KMS-11 (cell line): ENCODE measurements around the gene DDX43.

Source experiments
- H2AFZ ChIP-seq: fragments of 200-600 bp; sonication (generic); 2 replicates; pipeline ENCODE4 v1.6.1; 2016; ENCODE audit warnings: antibody characterized with exemption, mixed run types, low read depth
- H3K27ac ChIP-seq: fragments of 200-600 bp; sonication (generic); 2 replicates; pipeline ENCODE4 v1.6.1; 2016; ENCODE audit warnings: mild to moderate bottlenecking, mixed run types
- H3K27me3 ChIP-seq: fragments of 200-600 bp; sonication (generic); 2 replicates; pipeline ENCODE4 v1.6.1; 2017; ENCODE audit warnings: mild to moderate bottlenecking, low read depth, mixed run types, moderate library complexity; ENCODE audit not compliant: insufficient read depth
- H3K36me3 ChIP-seq: fragments of 200-600 bp; sonication (generic); 2 replicates; pipeline ENCODE4 v1.6.1; 2017; ENCODE audit warnings: mild to moderate bottlenecking, mixed run types; ENCODE audit not compliant: insufficient read depth
- H3K4me1 ChIP-seq: fragments of 200-600 bp; sonication (generic); 2 replicates; pipeline ENCODE4 v1.6.1; 2016; ENCODE audit warnings: mild to moderate bottlenecking, low read depth, mixed run types; ENCODE audit not compliant: poor library complexity, severe bottlenecking
- H3K4me2 ChIP-seq: fragments of 200-600 bp; sonication (generic); 2 replicates; pipeline ENCODE4 v1.7.0; 2016; ENCODE audit warnings: mild to moderate bottlenecking, mixed run types
- H3K4me3 ChIP-seq: fragments of 200-600 bp; sonication (generic); IDR thresholded peaks from 2 replicates; pipeline ENCODE4 v1.6.1; 2017; ENCODE audit warnings: low read depth, low read length, mixed read lengths; ENCODE audit not compliant: insufficient read depth
- H3K79me2 ChIP-seq: fragments of 200-600 bp; sonication (generic); 2 replicates; pipeline ENCODE4 v1.6.1; 2016; ENCODE audit warnings: low read depth, mixed run types; ENCODE audit not compliant: insufficient read depth
- H3K9ac ChIP-seq: fragments of 200-600 bp; sonication (generic); 2 replicates; pipeline ENCODE4 v1.6.1; 2016; ENCODE audit warnings: mild to moderate bottlenecking, mixed run types
- H4K20me1 ChIP-seq: fragments of 200-600 bp; sonication (generic); 2 replicates; pipeline ENCODE4 v1.6.1; 2016; ENCODE audit warnings: mild to moderate bottlenecking, mixed run types; ENCODE audit not compliant: insufficient read depth
- TF ChIP-seq, protein P1 (sequence below): fragments of 200-600 bp; sonication (generic); conservative IDR thresholded peaks from 2 replicates; pipeline ENCODE4 v1.6.1; 2017; ENCODE audit warnings: low read depth, mild to moderate bottlenecking, antibody characterized with exemption, low read length, moderate library complexity, mixed read lengths

DDX43 gene

DNA sequence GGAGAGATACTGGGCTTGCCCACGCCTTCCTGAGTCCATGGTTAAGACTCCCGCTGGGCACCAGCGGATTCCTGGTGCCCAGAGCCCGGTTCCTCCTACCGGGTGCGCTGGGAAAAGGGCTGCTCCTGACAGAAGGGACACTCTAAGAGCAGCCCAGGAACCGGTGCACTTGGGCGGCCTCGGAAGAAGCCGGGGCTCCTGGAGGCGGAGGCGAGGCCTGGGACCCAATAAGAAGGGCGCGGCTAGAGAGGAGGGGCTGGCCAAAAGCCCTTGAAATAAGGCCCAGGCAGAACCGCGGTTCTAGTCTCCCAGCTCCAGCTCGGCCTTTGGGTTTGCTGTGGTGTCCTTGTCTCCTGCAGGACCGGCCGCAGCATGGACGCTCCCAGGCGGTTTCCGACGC, 32.3 kb upstream of the DDX43 start, which contains the start of gene KHDC3L:
Gene KHDC3L (plus strand): TSS at position 301 of the 400 bp plus-strand sequence. CDS start 72 bp downstream, at position 373.
- H4K20me1 ChIP-seq: no peaks in the 10 kb centered on the region
- no peak within 1 kb of the TSS for H2AFZ ChIP-seq
- no peaks in the 10 kb centered on the region for H3K36me3 ChIP-seq
- H3K79me2 ChIP-seq: no peaks in the 10 kb centered on the region
- no peaks in the 10 kb centered on the region for H3K4me1 ChIP-seq
- TF ChIP-seq, protein P1, sequence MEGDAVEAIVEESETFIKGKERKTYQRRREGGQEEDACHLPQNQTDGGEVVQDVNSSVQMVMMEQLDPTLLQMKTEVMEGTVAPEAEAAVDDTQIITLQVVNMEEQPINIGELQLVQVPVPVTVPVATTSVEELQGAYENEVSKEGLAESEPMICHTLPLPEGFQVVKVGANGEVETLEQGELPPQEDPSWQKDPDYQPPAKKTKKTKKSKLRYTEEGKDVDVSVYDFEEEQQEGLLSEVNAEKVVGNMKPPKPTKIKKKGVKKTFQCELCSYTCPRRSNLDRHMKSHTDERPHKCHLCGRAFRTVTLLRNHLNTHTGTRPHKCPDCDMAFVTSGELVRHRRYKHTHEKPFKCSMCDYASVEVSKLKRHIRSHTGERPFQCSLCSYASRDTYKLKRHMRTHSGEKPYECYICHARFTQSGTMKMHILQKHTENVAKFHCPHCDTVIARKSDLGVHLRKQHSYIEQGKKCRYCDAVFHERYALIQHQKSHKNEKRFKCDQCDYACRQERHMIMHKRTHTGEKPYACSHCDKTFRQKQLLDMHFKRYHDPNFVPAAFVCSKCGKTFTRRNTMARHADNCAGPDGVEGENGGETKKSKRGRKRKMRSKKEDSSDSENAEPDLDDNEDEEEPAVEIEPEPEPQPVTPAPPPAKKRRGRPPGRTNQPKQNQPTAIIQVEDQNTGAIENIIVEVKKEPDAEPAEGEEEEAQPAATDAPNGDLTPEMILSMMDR: no peak
- no peak within 1 kb of the TSS for H3K27ac ChIP-seq
- no peak within 1 kb of the TSS for H3K4me2 ChIP-seq
- no peak within 1 kb of the TSS for H3K4me3 ChIP-seq
- H3K27me3 ChIP-seq: no peaks in the 10 kb centered on the region
- no peak within 1 kb of the TSS for H3K9ac ChIP-seq

DNA sequence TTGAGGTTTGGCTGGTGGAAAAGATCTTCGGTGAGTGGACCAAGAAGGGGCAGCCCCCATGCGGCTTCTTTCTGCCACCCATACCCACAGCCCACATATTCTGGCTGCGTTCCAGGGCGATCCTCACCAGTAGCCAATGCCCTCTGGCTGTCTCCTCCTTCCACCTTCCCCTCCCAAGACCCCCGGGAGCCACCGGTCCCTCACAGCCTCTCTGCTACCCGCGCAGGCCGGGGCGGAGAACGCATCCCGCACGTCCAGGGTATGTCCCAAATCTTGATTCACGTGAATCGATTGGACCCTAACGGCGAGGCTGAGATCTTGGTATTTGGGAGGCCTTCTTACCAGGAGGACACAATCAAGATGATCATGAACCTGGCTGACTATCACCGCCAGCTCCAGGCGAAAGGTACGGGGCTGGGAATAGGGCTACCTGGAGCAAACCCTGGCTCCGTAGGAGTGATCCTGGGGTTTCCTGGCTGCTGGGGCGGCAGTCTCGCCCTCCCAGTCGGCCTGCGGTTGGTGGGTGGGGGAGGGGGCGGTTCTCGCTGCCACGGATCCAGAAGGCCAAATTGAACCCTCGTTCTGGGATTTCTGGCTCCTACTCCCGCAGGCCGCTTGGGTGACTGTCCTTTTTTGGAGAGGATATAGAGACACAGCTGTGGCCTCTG, 31.6 kb upstream of the DDX43 start:
- TF ChIP-seq, protein P1: no peak
- H3K4me2 ChIP-seq: no peak overlapping the region

DNA sequence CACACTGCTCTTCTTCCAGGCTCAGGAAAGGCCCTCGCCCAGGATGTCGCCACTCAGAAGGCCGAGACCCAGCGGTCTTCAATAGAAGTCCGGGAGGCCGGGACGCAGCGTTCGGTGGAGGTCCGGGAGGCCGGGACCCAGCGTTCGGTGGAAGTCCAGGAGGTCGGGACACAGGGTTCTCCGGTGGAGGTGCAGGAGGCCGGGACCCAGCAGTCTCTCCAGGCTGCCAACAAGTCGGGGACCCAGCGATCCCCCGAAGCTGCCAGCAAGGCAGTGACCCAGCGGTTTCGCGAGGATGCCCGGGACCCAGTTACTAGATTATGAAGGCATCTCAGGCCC, 31.1 kb upstream of the DDX43 start:
- H3K79me2 ChIP-seq: no peaks in the 10 kb centered on the region

More for the DNA sequence above, 31.6 kb upstream of the DDX43 start:
- no peaks in the 10 kb centered on the region for H4K20me1 ChIP-seq
- no peaks in the 10 kb centered on the region for H3K27me3 ChIP-seq
- H3K79me2 ChIP-seq: no peaks in the 10 kb centered on the region
- no peak overlapping the region for H3K9ac ChIP-seq
- H2AFZ ChIP-seq: no peak overlapping the region
- no peaks in the 10 kb centered on the region for H3K4me1 ChIP-seq
- H3K4me3 ChIP-seq: no peak overlapping the region
- no peak overlapping the region for H3K27ac ChIP-seq
- no peaks in the 10 kb centered on the region for H3K36me3 ChIP-seq

DNA sequence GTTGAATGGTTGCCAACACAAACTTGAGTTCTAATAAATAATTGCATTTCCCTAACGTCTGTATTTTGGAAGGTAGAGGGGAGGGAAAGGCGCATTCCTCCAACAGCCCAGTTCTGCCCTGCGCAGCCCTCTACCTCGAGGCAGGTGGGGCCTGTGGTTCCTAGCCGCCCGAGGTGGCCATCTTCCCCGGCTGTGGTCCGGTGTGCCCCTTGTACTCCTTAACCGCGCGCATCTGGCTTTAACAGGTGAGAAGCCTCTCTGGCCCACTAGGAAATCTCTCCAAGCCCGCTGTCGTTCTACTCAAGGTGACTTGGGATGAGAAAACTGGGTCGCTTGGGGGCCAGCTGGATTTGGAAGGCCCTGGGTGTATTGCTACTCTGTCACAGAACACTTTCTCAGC, 30.5 kb upstream of the DDX43 start:
- Histone ChIP-seq H3K4me3 (no peak overlapping the region), H3K36me3 (no peaks in the 10 kb centered on the region), H3K9ac (no peak overlapping the region), H3K27me3 (no peaks in the 10 kb centered on the region), H3K79me2 (no peaks in the 10 kb centered on the region), H3K4me2 (no peak overlapping the region), H3K27ac (no peak overlapping the region), H2AFZ (no peak overlapping the region), H4K20me1 (no peaks in the 10 kb centered on the region), H3K4me1 (no peaks in the 10 kb centered on the region)
- TF ChIP-seq, protein P1: no peak

More for the DNA sequence above, 31.1 kb upstream of the DDX43 start:
- Histone ChIP-seq H3K27ac (no peak overlapping the region), H4K20me1 (no peaks in the 10 kb centered on the region), H3K4me3 (no peak overlapping the region), H3K4me1 (no peaks in the 10 kb centered on the region), H3K36me3 (no peaks in the 10 kb centered on the region), H3K27me3 (no peaks in the 10 kb centered on the region), H2AFZ (no peak overlapping the region), H3K4me2 (no peak overlapping the region), H3K9ac (no peak overlapping the region)
- TF ChIP-seq, protein P1: no peak
